K562 (cell line): ENCODE measurements around the gene NINJ1. TPM values are rescaled to one million over a fixed set of nuclear protein-coding genes. Genes with fewer than 3 reads are reported as not detected.

Experiments used
- ATAC-seq: fragments of 200-7000 bp; cut with Tn5 transposase; 3 replicates; pipeline ENCODE4 v1.9.1; 2020; ENCODE audit warnings: moderate library complexity
- BruUV-seq: library from RNA; stranded (reverse); fragments of 400-500 nt; replicated peaks from 2 replicates; lab custom pipeline; 2021; lab: Mats Ljungman, UMichigan
- CTCF ChIA-PET: fragments of 300-600 bp; formaldehyde crosslinking; extraction: SDS; loops from one replicate; lab custom pipeline; 2021; ENCODE audit warnings: low intra/inter-chr PET ratio; lab: Yijun Ruan, JAX
- POLR2A ChIA-PET: fragments of 300-600, 350-650 bp; sonication (Branson Sonifier 250); formaldehyde crosslinking; extraction: SDS; loops from one replicate; lab custom pipeline; 2021; ENCODE audit warnings: antibody characterized with exemption, inconsistent platforms; lab: Yijun Ruan, JAX
- DNase-seq, 4 experiments: peaks; one replicate each; pipeline versions ENCODE4 v3.0.0 to v3.0.0-alpha.2; 2011 to 2018; ENCODE audit warnings: low spot score in 3 of 4, mixed read lengths in 3 of 4; ENCODE audit errors: extremely low read depth in 1 of 4
- FAIRE-seq: peaks from 2 replicates; lab custom pipeline; 2011; peaks lifted over from hg19 to GRCh38; lab: Jason Lieb, UNC
- H2AFZ ChIP-seq: 2 replicates; pipeline ENCODE4 v1.6.0; 2011; ENCODE audit warnings: low read depth, low read length, control low read depth, inconsistent platforms
- H3K27ac ChIP-seq: fragments of 200-600 bp; 3 replicates; pipeline ENCODE4 v1.8.0; 2011; ENCODE audit warnings: low read depth, mild to moderate bottlenecking, control low read depth, inconsistent platforms, low read length, moderate library complexity, mixed read lengths; ENCODE audit errors: extremely low read depth
- H3K27me3 ChIP-seq, 2 experiments: fragments of 300-600 bp in 1 of 2; 2 replicates in 1 of 2; 3 replicates in 1 of 2; pipeline versions ENCODE4 v1.6.0 to v1.8.0; 2011; ENCODE audit warnings: inconsistent platforms in 2 of 2, low read length in 2 of 2, mild to moderate bottlenecking in 1 of 2, mixed read lengths in 1 of 2, moderate library complexity in 1 of 2; ENCODE audit not compliant: control insufficient read depth in 2 of 2, insufficient read depth in 2 of 2
- H3K36me3 ChIP-seq: fragments of 300-600 bp; 3 replicates; pipeline ENCODE4 v1.8.0; 2011; ENCODE audit warnings: mild to moderate bottlenecking, low read length, inconsistent platforms; ENCODE audit not compliant: control insufficient read depth, insufficient read depth
- H3K4me1 ChIP-seq, 2 experiments: fragments of 200-600 bp in 1 of 2; replicated peaks in 1 of 2; 2 replicates in 1 of 2; 3 replicates in 1 of 2; pipeline versions ENCODE4 v1.5.1 to v1.8.0; 2011; ENCODE audit warnings: inconsistent platforms in 2 of 2, low read length in 2 of 2, mild to moderate bottlenecking in 1 of 2, mixed read lengths in 1 of 2, moderate library complexity in 1 of 2; ENCODE audit not compliant: control insufficient read depth in 2 of 2, insufficient read depth in 2 of 2
- H3K4me2 ChIP-seq: 2 replicates; pipeline ENCODE4 v1.6.1; 2011; ENCODE audit warnings: low read length, control low read depth, inconsistent platforms, mixed read lengths; ENCODE audit not compliant: insufficient read depth
- H3K4me3 ChIP-seq: fragments of 200-600 bp; sonication (generic), shearing (Covaris generic); 2 replicates; pipeline ENCODE4 v1.5.1; 2016; ENCODE audit warnings: control low read depth, inconsistent platforms
- H3K79me2 ChIP-seq: fragments of 200-600 bp; 3 replicates; pipeline ENCODE4 v1.8.0; 2011; ENCODE audit warnings: low read length, inconsistent platforms; ENCODE audit not compliant: control insufficient read depth, insufficient read depth
- H3K9ac ChIP-seq, 2 experiments: 2 replicates each; pipeline versions ENCODE4 v1.6.0 to v1.6.1; 2011; ENCODE audit warnings: low read depth in 2 of 2, low read length in 2 of 2, control low read depth in 1 of 2, inconsistent platforms in 1 of 2, mild to moderate bottlenecking in 1 of 2, mixed read lengths in 1 of 2; ENCODE audit not compliant: insufficient read depth in 1 of 2
- H3K9me1 ChIP-seq: one replicate; pipeline ENCODE4 v1.6.0; 2011; ENCODE audit warnings: inconsistent platforms, mild to moderate bottlenecking, low read length, moderate library complexity; ENCODE audit not compliant: control insufficient read depth, insufficient read depth
- H3K9me3 ChIP-seq: replicated peaks from 2 replicates; pipeline ENCODE4 v1.5.1; 2011; ENCODE audit warnings: low read depth, low read length, inconsistent platforms; ENCODE audit not compliant: control insufficient read depth, insufficient read depth
- H4K20me1 ChIP-seq: replicated peaks from 2 replicates; pipeline ENCODE4 v1.6.1; 2011; ENCODE audit warnings: low read length, inconsistent platforms, mixed read lengths; ENCODE audit not compliant: control insufficient read depth, insufficient read depth
- EWSR1 ChIP-seq: fragments of 450-650 bp; IDR thresholded peaks from 2 replicates; pipeline ENCODE4 v1.6.1; 2018; ENCODE audit warnings: borderline replicate concordance, mild to moderate bottlenecking, low read depth, moderate library complexity; ENCODE audit not compliant: partially characterized antibody
- TGIF2 ChIP-seq: sonication (generic); formaldehyde crosslinking; IDR thresholded peaks from 2 replicates; pipeline ENCODE4 v1.8.1; 2022; ENCODE audit warnings: mild to moderate bottlenecking, missing genetic modification reagents, moderate library complexity
- ZSCAN29 ChIP-seq: fragments of 450-650 bp; IDR thresholded peaks from 2 replicates; pipeline ENCODE4 v1.6.1; 2017
- WGBS: fragments of 100-300 bp; shearing (Covaris generic); methylation state at CpG from one replicate; pipeline ENCODE4 v1.1.6; 2016; ENCODE audit warnings: low coverage, mixed read lengths; ENCODE audit not compliant: insufficient coverage; ENCODE audit errors: missing lambda C conversion rate; 5-methylcytosine and 5-hydroxymethylcytosine counted together
- in situ Hi-C: fragments of 300-500 bp; cut with MboI; formaldehyde crosslinking; loops from 4 replicates; pipeline ENCODE4 v1.15.0; 2018; ENCODE audit warnings: inconsistent platforms, mixed read lengths
- intact Hi-C: fragments of 100-400 bp; cut with micrococcal nuclease; formaldehyde crosslinking; loops from 2 replicates; pipeline ENCODE4 v1.14.2; 2022
- polyA plus RNA-seq, 8 experiments: library from polyadenylated mRNA; depleted of rRNA in 4 of 8; stranded (reverse) in 5 of 8; unstranded in 3 of 8; fragments of >200 nt; fragmentation: Nextera tagmentation in 2 of 8; fragmentation: Illumina TruSeq in 1 of 8; extraction: Ambion mirVana in 2 of 8; extraction: Trizol in 1 of 8; gene quantifications; 2 replicates each; pipeline versions ENCODE4 v1.2.1 to v1.2.3, GENCODE V29; 2011 to 2014; ENCODE audit warnings: inconsistent platforms in 1 of 8, missing spikeins in 1 of 8
- total RNA-seq, 7 experiments: library from RNA; depleted of rRNA in 6 of 7; stranded (reverse); fragments of >200 nt in 6 of 7; fragmentation: Illumina TruSeq in 2 of 7; extraction: Trizol in 2 of 7; gene quantifications; 2 replicates each; pipeline versions ENCODE4 v1.2.1 to v1.2.3, GENCODE V29; 2011 to 2021; ENCODE audit warnings: low replicate concordance in 1 of 7
- TF ChIP-seq, protein P1 (sequence below): fragments of 150-350 bp; IDR thresholded peaks from 2 replicates; pipeline ENCODE4 v1.6.1; 2014; ENCODE audit warnings: low read depth, mild to moderate bottlenecking, low read length, borderline replicate concordance
- TF ChIP-seq, protein P2 (sequence below): fragments of 450-650 bp; IDR thresholded peaks from 2 replicates; pipeline ENCODE4 v1.6.1; 2018; ENCODE audit not compliant: partially characterized antibody
- TF ChIP-seq, protein P3 (sequence below), 3 experiments: fragments of 200-800 bp in 1 of 3; fragments of 250-450 bp in 1 of 3; fragments of 450-650 bp in 1 of 3; sonication (Bioruptor Pico) in 1 of 3; sonication (Bioruptor generic) in 1 of 3; formaldehyde crosslinking in 1 of 3; IDR thresholded peaks; 2 replicates each; pipeline versions ENCODE4 v1.6.1 to v1.8.0; 2016 to 2022; ENCODE audit warnings: mild to moderate bottlenecking in 2 of 3, missing genetic modification characterization in 2 of 3, missing compliant biosample characterization in 1 of 3, moderate library complexity in 1 of 3
- TF ChIP-seq, protein P4 (sequence below): fragments of 250-450 bp; sonication (Bioruptor Pico); IDR thresholded peaks from 2 replicates; pipeline ENCODE4 v1.5.0; 2021

Gene NINJ1
- total and polyA plus RNA-seq, 9 of the 15 experiments (the other 6 are each of a cell fraction or from before 2014, with no cell fraction given): 0.13 to 8.4 (median 4.9) TPM

DNA sequence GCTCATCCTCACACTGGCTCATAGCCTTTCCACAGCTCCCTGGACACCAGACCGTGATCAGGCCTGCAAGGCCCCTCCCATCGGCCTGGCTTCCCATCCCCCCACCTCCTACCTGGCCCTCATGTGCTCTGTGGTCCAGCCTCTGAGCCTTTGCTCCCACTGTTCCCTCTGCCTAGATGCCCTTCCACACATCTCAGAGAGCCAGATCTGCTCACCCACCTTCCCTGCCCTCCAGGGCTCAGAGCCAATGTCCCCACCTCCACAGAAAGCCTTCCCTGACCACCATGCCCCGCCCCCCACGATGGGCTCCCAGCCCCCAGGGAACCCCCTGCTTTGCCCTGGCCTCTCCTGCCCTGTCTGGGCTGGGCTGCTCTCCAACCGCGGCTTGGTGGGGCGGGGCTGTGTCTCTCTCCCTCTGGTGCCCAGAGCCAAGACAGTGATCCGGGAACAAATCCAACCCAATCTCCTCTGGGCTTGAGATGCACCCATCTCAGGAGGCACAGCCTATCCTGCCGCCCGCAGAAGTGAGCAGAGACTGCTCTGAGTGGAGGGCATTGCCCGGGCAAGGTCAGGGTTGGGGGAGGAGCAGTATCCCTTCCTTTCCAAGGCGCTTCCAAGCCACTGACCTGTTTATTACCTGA lies 1.6 kb downstream of the NINJ1 start:
- no peak overlapping the region for H2AFZ ChIP-seq
- DNase-seq: peak in 2 of 4 experiments; percentile 35 to 42
- ATAC-seq: no peak
- no peak overlapping the region for H3K4me3 ChIP-seq
- peak overlapping the region in 1 of 2 experiments; percentile 46; a peak in 1 of 4 replicates for H3K9ac ChIP-seq
- in situ Hi-C loops: no loop called here
- no peaks in the 10 kb centered on the region for H4K20me1 ChIP-seq
- H3K79me2 ChIP-seq: no peaks in the 10 kb centered on the region; the same call in 2 of the 3 replicates
- no peak overlapping the region for H3K27ac ChIP-seq
- H3K4me2 ChIP-seq: no peak overlapping the region
- peaks cover 16 to 62% of the 10 kb centered on the region in 2 experiments for H3K4me1 ChIP-seq
- intact Hi-C loops: no loop called here
- H3K9me1 ChIP-seq: no peaks in the 10 kb centered on the region
- ChIA-PET CTCF (no interaction called here), POLR2A (interaction anchor here (0.5 to 1.5 kb wide), 2 partner anchors 12 to 82 kb away, joined by 3 to 5 read pairs; no protein-coding TSS in a partner anchor)
- BruUV-seq: no TSS peak
- H3K36me3 ChIP-seq: no peaks in the 10 kb centered on the region
- H3K9me3 ChIP-seq: no peaks in the 10 kb centered on the region
- WGBS: 64% methylated on average over 6 of the region's 12 CpGs
- no peak for FAIRE-seq
- H3K27me3 ChIP-seq: peaks cover 0 to 7% of the 10 kb centered on the region in 2 experiments; a peak in 2 of 5 replicates
- TF ChIP-seq, protein P1, sequence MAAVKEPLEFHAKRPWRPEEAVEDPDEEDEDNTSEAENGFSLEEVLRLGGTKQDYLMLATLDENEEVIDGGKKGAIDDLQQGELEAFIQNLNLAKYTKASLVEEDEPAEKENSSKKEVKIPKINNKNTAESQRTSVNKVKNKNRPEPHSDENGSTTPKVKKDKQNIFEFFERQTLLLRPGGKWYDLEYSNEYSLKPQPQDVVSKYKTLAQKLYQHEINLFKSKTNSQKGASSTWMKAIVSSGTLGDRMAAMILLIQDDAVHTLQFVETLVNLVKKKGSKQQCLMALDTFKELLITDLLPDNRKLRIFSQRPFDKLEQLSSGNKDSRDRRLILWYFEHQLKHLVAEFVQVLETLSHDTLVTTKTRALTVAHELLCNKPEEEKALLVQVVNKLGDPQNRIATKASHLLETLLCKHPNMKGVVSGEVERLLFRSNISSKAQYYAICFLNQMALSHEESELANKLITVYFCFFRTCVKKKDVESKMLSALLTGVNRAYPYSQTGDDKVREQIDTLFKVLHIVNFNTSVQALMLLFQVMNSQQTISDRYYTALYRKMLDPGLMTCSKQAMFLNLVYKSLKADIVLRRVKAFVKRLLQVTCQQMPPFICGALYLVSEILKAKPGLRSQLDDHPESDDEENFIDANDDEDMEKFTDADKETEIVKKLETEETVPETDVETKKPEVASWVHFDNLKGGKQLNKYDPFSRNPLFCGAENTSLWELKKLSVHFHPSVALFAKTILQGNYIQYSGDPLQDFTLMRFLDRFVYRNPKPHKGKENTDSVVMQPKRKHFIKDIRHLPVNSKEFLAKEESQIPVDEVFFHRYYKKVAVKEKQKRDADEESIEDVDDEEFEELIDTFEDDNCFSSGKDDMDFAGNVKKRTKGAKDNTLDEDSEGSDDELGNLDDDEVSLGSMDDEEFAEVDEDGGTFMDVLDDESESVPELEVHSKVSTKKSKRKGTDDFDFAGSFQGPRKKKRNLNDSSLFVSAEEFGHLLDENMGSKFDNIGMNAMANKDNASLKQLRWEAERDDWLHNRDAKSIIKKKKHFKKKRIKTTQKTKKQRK: no peak
- TF ChIP-seq, protein P2, sequence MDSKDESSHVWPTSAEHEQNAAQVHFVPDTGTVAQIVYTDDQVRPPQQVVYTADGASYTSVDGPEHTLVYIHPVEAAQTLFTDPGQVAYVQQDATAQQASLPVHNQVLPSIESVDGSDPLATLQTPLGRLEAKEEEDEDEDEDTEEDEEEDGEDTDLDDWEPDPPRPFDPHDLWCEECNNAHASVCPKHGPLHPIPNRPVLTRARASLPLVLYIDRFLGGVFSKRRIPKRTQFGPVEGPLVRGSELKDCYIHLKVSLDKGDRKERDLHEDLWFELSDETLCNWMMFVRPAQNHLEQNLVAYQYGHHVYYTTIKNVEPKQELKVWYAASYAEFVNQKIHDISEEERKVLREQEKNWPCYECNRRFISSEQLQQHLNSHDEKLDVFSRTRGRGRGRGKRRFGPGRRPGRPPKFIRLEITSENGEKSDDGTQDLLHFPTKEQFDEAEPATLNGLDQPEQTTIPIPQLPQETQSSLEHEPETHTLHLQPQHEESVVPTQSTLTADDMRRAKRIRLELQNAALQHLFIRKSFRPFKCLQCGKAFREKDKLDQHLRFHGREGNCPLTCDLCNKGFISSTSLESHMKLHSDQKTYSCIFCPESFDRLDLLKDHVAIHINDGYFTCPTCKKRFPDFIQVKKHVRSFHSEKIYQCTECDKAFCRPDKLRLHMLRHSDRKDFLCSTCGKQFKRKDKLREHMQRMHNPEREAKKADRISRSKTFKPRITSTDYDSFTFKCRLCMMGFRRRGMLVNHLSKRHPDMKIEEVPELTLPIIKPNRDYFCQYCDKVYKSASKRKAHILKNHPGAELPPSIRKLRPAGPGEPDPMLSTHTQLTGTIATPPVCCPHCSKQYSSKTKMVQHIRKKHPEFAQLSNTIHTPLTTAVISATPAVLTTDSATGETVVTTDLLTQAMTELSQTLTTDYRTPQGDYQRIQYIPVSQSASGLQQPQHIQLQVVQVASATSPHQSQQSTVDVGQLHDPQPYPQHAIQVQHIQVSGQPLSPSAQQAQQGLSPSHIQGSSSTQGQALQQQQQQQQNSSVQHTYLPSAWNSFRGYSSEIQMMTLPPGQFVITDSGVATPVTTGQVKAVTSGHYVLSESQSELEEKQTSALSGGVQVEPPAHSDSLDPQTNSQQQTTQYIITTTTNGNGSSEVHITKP: no peak
- TF ChIP-seq ZSCAN29 (no peak), TGIF2 (no peak), EWSR1 (no peak)
- TF ChIP-seq, protein P3, sequence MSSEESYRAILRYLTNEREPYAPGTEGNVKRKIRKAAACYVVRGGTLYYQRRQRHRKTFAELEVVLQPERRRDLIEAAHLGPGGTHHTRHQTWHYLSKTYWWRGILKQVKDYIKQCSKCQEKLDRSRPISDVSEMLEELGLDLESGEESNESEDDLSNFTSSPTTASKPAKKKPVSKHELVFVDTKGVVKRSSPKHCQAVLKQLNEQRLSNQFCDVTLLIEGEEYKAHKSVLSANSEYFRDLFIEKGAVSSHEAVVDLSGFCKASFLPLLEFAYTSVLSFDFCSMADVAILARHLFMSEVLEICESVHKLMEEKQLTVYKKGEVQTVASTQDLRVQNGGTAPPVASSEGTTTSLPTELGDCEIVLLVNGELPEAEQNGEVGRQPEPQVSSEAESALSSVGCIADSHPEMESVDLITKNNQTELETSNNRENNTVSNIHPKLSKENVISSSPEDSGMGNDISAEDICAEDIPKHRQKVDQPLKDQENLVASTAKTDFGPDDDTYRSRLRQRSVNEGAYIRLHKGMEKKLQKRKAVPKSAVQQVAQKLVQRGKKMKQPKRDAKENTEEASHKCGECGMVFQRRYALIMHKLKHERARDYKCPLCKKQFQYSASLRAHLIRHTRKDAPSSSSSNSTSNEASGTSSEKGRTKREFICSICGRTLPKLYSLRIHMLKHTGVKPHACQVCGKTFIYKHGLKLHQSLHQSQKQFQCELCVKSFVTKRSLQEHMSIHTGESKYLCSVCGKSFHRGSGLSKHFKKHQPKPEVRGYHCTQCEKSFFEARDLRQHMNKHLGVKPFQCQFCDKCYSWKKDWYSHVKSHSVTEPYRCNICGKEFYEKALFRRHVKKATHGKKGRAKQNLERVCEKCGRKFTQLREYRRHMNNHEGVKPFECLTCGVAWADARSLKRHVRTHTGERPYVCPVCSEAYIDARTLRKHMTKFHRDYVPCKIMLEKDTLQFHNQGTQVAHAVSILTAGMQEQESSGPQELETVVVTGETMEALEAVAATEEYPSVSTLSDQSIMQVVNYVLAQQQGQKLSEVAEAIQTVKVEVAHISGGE (CRISPR knock-in tag; IDR thresholded peaks at IDR 0.05): peak in 1 of 3 experiments; percentile 20; a peak in 1 of 6 replicates
- TF ChIP-seq, protein P4, sequence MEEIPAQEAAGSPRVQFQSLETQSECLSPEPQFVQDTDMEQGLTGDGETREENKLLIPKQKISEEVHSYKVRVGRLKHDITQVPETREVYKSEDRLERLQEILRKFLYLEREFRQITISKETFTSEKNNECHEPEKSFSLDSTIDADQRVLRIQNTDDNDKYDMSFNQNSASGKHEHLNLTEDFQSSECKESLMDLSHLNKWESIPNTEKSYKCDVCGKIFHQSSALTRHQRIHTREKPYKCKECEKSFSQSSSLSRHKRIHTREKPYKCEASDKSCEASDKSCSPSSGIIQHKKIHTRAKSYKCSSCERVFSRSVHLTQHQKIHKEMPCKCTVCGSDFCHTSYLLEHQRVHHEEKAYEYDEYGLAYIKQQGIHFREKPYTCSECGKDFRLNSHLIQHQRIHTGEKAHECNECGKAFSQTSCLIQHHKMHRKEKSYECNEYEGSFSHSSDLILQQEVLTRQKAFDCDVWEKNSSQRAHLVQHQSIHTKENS (CRISPR knock-in tag): no peak
